Activated CD4-positive, alpha-beta T cell treated with anti-CD3 and anti-CD28 coated beads, Interleukin-2, amount 10 ng/mL, durations not matched to agents 24 days and 14 days (primary cell): Measurements from ENCODE around the gene COA8. TPM values are rescaled to one million over a fixed set of nuclear protein-coding genes. Genes with fewer than 3 reads are reported as not detected.

Experiments
- DNase-seq: peaks from one replicate; pipeline ENCODE4 v3.0.0; 2022
- H3K27ac Mint-ChIP-seq: one replicate; pipeline ENCODE4 v1.8.0; 2022; ENCODE audit warnings: mild to moderate bottlenecking, mixed read lengths
- H3K27me3 Mint-ChIP-seq: one replicate; pipeline ENCODE4 v1.8.0; 2022; ENCODE audit warnings: mixed read lengths
- H3K36me3 Mint-ChIP-seq: one replicate; pipeline ENCODE4 v1.8.0; 2022; ENCODE audit warnings: low read depth, mild to moderate bottlenecking, mixed read lengths
- H3K4me1 Mint-ChIP-seq: one replicate; pipeline ENCODE4 v1.8.0; 2021; ENCODE audit warnings: mixed read lengths
- H3K4me3 Mint-ChIP-seq: one replicate; pipeline ENCODE4 v1.8.0; 2022; ENCODE audit warnings: mild to moderate bottlenecking, moderate library complexity, mixed read lengths
- H3K9me3 Mint-ChIP-seq: one replicate; pipeline ENCODE4 v1.8.0; 2021; ENCODE audit warnings: mixed read lengths
- intact Hi-C: fragments of 100-400 bp; cut with micrococcal nuclease; formaldehyde crosslinking; loops from one replicate; pipeline ENCODE4 v1.15.1; 2023
- total RNA-seq: library from RNA; stranded (reverse); gene quantifications from 2 replicates; pipeline ENCODE4 v1.2.3, GENCODE V29; 2022

Gene COA8
- total RNA-seq, 1 donor from 2014 or later, result 41.2 TPM

GRCh38 chr14:103611215-103611614 lies 48.5 kb downstream of the COA8 start:
- peaks cover 18% of the 10 kb centered on the region for H3K4me1 Mint-ChIP-seq
- H3K36me3 Mint-ChIP-seq, result peaks cover 6% of the 10 kb centered on the region
- peaks cover 19% of the 10 kb centered on the region for H3K27me3 Mint-ChIP-seq
- peaks cover 7% of the 10 kb centered on the region for H3K9me3 Mint-ChIP-seq
- no peak overlapping the region for H3K4me3 Mint-ChIP-seq
- no peak for DNase-seq
- H3K27ac Mint-ChIP-seq, result no peak overlapping the region
- intact Hi-C loops, result no loop called here

GRCh38 chr14:103613517-103613916 lies 50.8 kb downstream of the COA8 start:
- H3K27me3 Mint-ChIP-seq, result peaks cover 6% of the 10 kb centered on the region
- DNase-seq, result peak; percentile 65
- intact Hi-C loops, result no loop called here
- H3K4me3 Mint-ChIP-seq, result no peak overlapping the region
- no peak overlapping the region for H3K27ac Mint-ChIP-seq
- H3K9me3 Mint-ChIP-seq, result peaks cover 7% of the 10 kb centered on the region
- H3K4me1 Mint-ChIP-seq, result no peaks in the 10 kb centered on the region
- peaks cover 6% of the 10 kb centered on the region for H3K36me3 Mint-ChIP-seq

GRCh38 chr14:103616635-103617300 lies 54.0 kb downstream of the COA8 start:
- Mint-ChIP-seq H3K36me3 (no peaks in the 10 kb centered on the region), H3K4me3 (no peak overlapping the region), H3K27ac (no peak overlapping the region), H3K27me3 (peaks cover 4% of the 10 kb centered on the region), H3K4me1 (no peaks in the 10 kb centered on the region), H3K9me3 (no peaks in the 10 kb centered on the region)
- intact Hi-C loops, result no loop called here
- no peak for DNase-seq

- H3K36me3 Mint-ChIP-seq, result no peaks in the 10 kb centered on the region
- H3K27ac Mint-ChIP-seq, result no peak overlapping the region
- no peak overlapping the region for H3K4me3 Mint-ChIP-seq
- H3K9me3 Mint-ChIP-seq, result no peaks in the 10 kb centered on the region
- no peak for DNase-seq
- H3K4me1 Mint-ChIP-seq, result no peaks in the 10 kb centered on the region
- peaks cover 4% of the 10 kb centered on the region for H3K27me3 Mint-ChIP-seq
- intact Hi-C loops, result no loop called here
These were observed 56.3 kb downstream of the COA8 start for GRCh38 chr14:103619057-103619456.

GRCh38 chr14:103621860-103622259 lies 59.1 kb downstream of the COA8 start:
- peaks cover 4% of the 10 kb centered on the region for H3K27me3 Mint-ChIP-seq
- no peaks in the 10 kb centered on the region for H3K36me3 Mint-ChIP-seq
- no peak overlapping the region for H3K4me3 Mint-ChIP-seq
- no peak overlapping the region for H3K27ac Mint-ChIP-seq
- peaks cover 10% of the 10 kb centered on the region for H3K4me1 Mint-ChIP-seq
- H3K9me3 Mint-ChIP-seq, result no peaks in the 10 kb centered on the region
- no peak for DNase-seq
- intact Hi-C loops, result no loop called here

- intact Hi-C loops, result no loop called here
- no peak overlapping the region for H3K4me3 Mint-ChIP-seq
- H3K36me3 Mint-ChIP-seq, result no peaks in the 10 kb centered on the region
- H3K27me3 Mint-ChIP-seq, result peaks cover 4% of the 10 kb centered on the region
- H3K4me1 Mint-ChIP-seq, result peaks cover 13% of the 10 kb centered on the region
- H3K9me3 Mint-ChIP-seq, result no peaks in the 10 kb centered on the region
- no peak overlapping the region for H3K27ac Mint-ChIP-seq
- no peak for DNase-seq
These were observed 60.5 kb downstream of the COA8 start for GRCh38 chr14:103623308-103623707.

GRCh38 chr14:103623883-103624482 lies 61.2 kb downstream of the COA8 start:
- intact Hi-C loops, result no loop called here
- Mint-ChIP-seq H3K27ac (no peak overlapping the region), H3K4me1 (peaks cover 13% of the 10 kb centered on the region), H3K9me3 (no peaks in the 10 kb centered on the region), H3K27me3 (peaks cover 4% of the 10 kb centered on the region), H3K36me3 (no peaks in the 10 kb centered on the region), H3K4me3 (no peak overlapping the region)
- no peak for DNase-seq

GRCh38 chr14:103624860-103625259 lies 62.1 kb downstream of the COA8 start:
- H3K4me1 Mint-ChIP-seq, result peaks cover 13% of the 10 kb centered on the region

GRCh38 chr14:103625356-103626095 lies 62.8 kb downstream of the COA8 start:
- Mint-ChIP-seq H3K27ac (peak overlapping the region; percentile 75), H3K4me3 (peak overlapping the region; percentile 71), H3K27me3 (peaks cover 4% of the 10 kb centered on the region), H3K36me3 (peaks cover under 1% of the 10 kb centered on the region), H3K9me3 (no peaks in the 10 kb centered on the region), H3K4me1 (peaks cover 14% of the 10 kb centered on the region)
- peak; percentile 78 for DNase-seq
- intact Hi-C loops, result loop anchor here (5.0 kb wide), 1 partner anchor 53 kb away; no protein-coding TSS in a partner anchor

More at GRCh38 chr14:103624860-103625259, 62.1 kb downstream of the COA8 start:
- peaks cover 4% of the 10 kb centered on the region for H3K27me3 Mint-ChIP-seq
- H3K36me3 Mint-ChIP-seq, result no peaks in the 10 kb centered on the region
- peak overlapping the region; percentile 71 for H3K4me3 Mint-ChIP-seq
- H3K9me3 Mint-ChIP-seq, result no peaks in the 10 kb centered on the region
- H3K27ac Mint-ChIP-seq, result peak overlapping the region; percentile 75
- DNase-seq, result peak; percentile 64
- intact Hi-C loops, result loop anchor here (5.0 kb wide), 1 partner anchor 53 kb away; no protein-coding TSS in a partner anchor

- peak; percentile 60 for DNase-seq
- intact Hi-C loops, result loop anchor here (5.0 kb wide), 1 partner anchor 54 kb away; no protein-coding TSS in a partner anchor
- H3K9me3 Mint-ChIP-seq, result no peaks in the 10 kb centered on the region
- no peaks in the 10 kb centered on the region for H3K27me3 Mint-ChIP-seq
- H3K4me1 Mint-ChIP-seq, result peaks cover 18% of the 10 kb centered on the region
- no peak overlapping the region for H3K27ac Mint-ChIP-seq
- H3K36me3 Mint-ChIP-seq, result peaks cover 3% of the 10 kb centered on the region
- H3K4me3 Mint-ChIP-seq, result no peak overlapping the region
These were observed 63.5 kb downstream of the COA8 start for GRCh38 chr14:103626146-103626850.

GRCh38 chr14:103627073-103628025 lies 64.6 kb downstream of the COA8 start:
- intact Hi-C loops, result loop anchor here (2.0 to 5.0 kb wide), 4 partner anchors 21 to 293 kb away; partner anchors contain the start of genes XRCC3 and ZFYVE21
- Mint-ChIP-seq H3K36me3 (peaks cover 3% of the 10 kb centered on the region), H3K9me3 (no peaks in the 10 kb centered on the region), H3K27me3 (no peaks in the 10 kb centered on the region), H3K27ac (peak overlapping the region; percentile 83), H3K4me3 (peak overlapping the region; percentile 51), H3K4me1 (peaks cover 18% of the 10 kb centered on the region)
- no peak for DNase-seq

GRCh38 chr14:103628221-103628683 lies 65.5 kb downstream of the COA8 start:
- intact Hi-C loops, result loop anchor here (2.0 to 5.0 kb wide), 4 partner anchors 21 to 293 kb away; partner anchors contain the start of genes XRCC3 and ZFYVE21
- DNase-seq, result peak; percentile 68
- Mint-ChIP-seq H3K9me3 (no peaks in the 10 kb centered on the region), H3K27me3 (no peaks in the 10 kb centered on the region), H3K4me1 (peaks cover 23% of the 10 kb centered on the region), H3K4me3 (peak overlapping the region; percentile 84), H3K36me3 (peaks cover 8% of the 10 kb centered on the region), H3K27ac (peak overlapping the region; percentile 83)
